Hepatocyte (in vitro differentiated cells): ENCODE measurements around the gene AP3B2. TPM values are rescaled to one million over a fixed set of nuclear protein-coding genes. Genes with fewer than 3 reads are reported as not detected.

Source experiments
- DNase-seq: peaks from one replicate; pipeline ENCODE4 v3.0.0-alpha.2; 2016; ENCODE audit warnings: low spot score
- H2AFZ ChIP-seq: fragments of 200-600 bp; sonication (generic); 2 replicates; pipeline ENCODE4 v1.6.0; 2016; ENCODE audit warnings: antibody characterized with exemption, mild to moderate bottlenecking
- H3K27ac ChIP-seq: fragments of 200-600 bp; sonication (generic); 2 replicates; pipeline ENCODE4 v1.5.1; 2016; ENCODE audit warnings: mild to moderate bottlenecking
- H3K27me3 ChIP-seq: fragments of 200-600 bp; sonication (generic); 2 replicates; pipeline ENCODE4 v1.6.1; 2016
- H3K36me3 ChIP-seq: fragments of 200-600 bp; sonication (generic); replicated peaks from 2 replicates; pipeline ENCODE4 v1.5.1; 2016; ENCODE audit warnings: low read depth; ENCODE audit not compliant: insufficient read depth
- H3K4me1 ChIP-seq: fragments of 200-600 bp; sonication (generic); 2 replicates; pipeline ENCODE4 v1.5.1; 2016; ENCODE audit warnings: mild to moderate bottlenecking, moderate library complexity; ENCODE audit not compliant: insufficient read depth
- H3K4me2 ChIP-seq: fragments of 200-600 bp; sonication (generic); 2 replicates; pipeline ENCODE4 v1.6.0; 2016
- H3K4me3 ChIP-seq: fragments of 200-600 bp; sonication (generic); 2 replicates; pipeline ENCODE4 v1.5.1; 2016; ENCODE audit warnings: mild to moderate bottlenecking
- H3K79me2 ChIP-seq: fragments of 200-600 bp; sonication (generic); 2 replicates; pipeline ENCODE4 v1.6.0; 2017; ENCODE audit warnings: mild to moderate bottlenecking
- H3K9me2 ChIP-seq: fragments of 200-600 bp; sonication (generic); replicated peaks from 2 replicates; pipeline ENCODE4 v1.6.0; 2017; ENCODE audit warnings: mild to moderate bottlenecking; ENCODE audit not compliant: insufficient read depth
- H3K9me3 ChIP-seq: fragments of 200-600 bp; sonication (generic); 2 replicates; pipeline ENCODE4 v1.5.1; 2016; ENCODE audit warnings: low read depth, mild to moderate bottlenecking
- H4K20me1 ChIP-seq: fragments of 200-600 bp; sonication (generic); 2 replicates; pipeline ENCODE4 v1.6.0; 2016; ENCODE audit warnings: mild to moderate bottlenecking; ENCODE audit not compliant: insufficient read depth, poor library complexity, severe bottlenecking
- EZH2 ChIP-seq: fragments of 200-600 bp; sonication (generic); IDR thresholded peaks from 2 replicates; pipeline ENCODE4 v1.6.1; 2016; ENCODE audit warnings: antibody characterized with exemption, mild to moderate bottlenecking, borderline replicate concordance
- EZH2phosphoT487 ChIP-seq: fragments of 200-600 bp; sonication (generic); IDR thresholded peaks from one replicate; pipeline ENCODE4 v1.6.1; 2018; ENCODE audit warnings: antibody characterized with exemption, mild to moderate bottlenecking, low read depth, moderate library complexity; ENCODE audit not compliant: unreplicated experiment, severe bottlenecking
- WGBS: methylation state at CpG from one replicate; pipeline ENCODE4 v1.1.6; 2016; ENCODE audit warnings: low lambda C conversion rate; ENCODE audit errors: missing lambda C conversion rate; 5-methylcytosine and 5-hydroxymethylcytosine counted together
- polyA plus RNA-seq: library from polyadenylated mRNA; unstranded; fragments of >200 nt; fragmentation: Nextera tagmentation; extraction: Ambion mirVana; gene quantifications from 2 replicates; pipeline ENCODE4 v1.2.1, GENCODE V29; 2016
- total RNA-seq: library from RNA; depleted of rRNA; stranded (reverse); fragments of >200 nt; gene quantifications from 2 replicates; pipeline ENCODE4 v1.2.3, GENCODE V29; 2014
- TF ChIP-seq, protein P1 (sequence below): fragments of 200-600 bp; sonication (generic); IDR thresholded peaks from 2 replicates; pipeline ENCODE4 v1.5.1; 2016; ENCODE audit warnings: antibody characterized with exemption, mild to moderate bottlenecking; ENCODE audit not compliant: poor library complexity

The AP3B2 gene
- total and polyA plus RNA-seq, 2 experiments from 2014 or later, result 2.3 to 2.9 TPM

DNA sequence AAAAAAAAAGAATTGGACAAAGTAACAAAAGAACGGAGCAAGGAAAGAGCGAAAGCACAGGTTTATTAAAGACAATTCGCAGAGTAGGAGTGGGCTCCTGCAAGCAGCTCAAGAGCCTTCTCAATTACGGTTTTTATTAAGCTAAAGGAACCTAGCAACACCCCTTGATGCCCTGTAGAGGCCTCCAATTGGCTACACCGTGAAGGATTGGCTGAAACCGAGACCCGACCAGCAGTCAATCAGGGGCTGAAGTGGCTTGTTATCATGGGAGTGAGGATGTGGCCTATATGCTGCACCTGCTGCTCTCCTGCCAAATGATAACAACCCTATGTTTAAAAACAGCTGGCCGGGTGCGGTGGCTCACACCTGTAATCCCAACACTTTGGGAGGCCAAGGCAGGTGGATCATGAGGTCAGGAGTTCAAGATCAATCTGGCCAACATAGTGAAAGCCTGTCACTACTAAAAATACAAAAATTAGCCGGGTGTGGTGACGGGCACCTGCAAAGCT lies 20.4 kb upstream of the AP3B2 start:
- no peaks in the 10 kb centered on the region for H3K36me3 ChIP-seq
- no peaks in the 10 kb centered on the region for H4K20me1 ChIP-seq
- H3K27ac ChIP-seq, result no peak overlapping the region
- H3K4me2 ChIP-seq, result no peak overlapping the region
- no peak for DNase-seq
- H2AFZ ChIP-seq, result no peak overlapping the region
- TF ChIP-seq, protein P1, sequence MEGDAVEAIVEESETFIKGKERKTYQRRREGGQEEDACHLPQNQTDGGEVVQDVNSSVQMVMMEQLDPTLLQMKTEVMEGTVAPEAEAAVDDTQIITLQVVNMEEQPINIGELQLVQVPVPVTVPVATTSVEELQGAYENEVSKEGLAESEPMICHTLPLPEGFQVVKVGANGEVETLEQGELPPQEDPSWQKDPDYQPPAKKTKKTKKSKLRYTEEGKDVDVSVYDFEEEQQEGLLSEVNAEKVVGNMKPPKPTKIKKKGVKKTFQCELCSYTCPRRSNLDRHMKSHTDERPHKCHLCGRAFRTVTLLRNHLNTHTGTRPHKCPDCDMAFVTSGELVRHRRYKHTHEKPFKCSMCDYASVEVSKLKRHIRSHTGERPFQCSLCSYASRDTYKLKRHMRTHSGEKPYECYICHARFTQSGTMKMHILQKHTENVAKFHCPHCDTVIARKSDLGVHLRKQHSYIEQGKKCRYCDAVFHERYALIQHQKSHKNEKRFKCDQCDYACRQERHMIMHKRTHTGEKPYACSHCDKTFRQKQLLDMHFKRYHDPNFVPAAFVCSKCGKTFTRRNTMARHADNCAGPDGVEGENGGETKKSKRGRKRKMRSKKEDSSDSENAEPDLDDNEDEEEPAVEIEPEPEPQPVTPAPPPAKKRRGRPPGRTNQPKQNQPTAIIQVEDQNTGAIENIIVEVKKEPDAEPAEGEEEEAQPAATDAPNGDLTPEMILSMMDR, result no peak
- TF ChIP-seq EZH2 (no peak), EZH2phosphoT487 (no peak)
- WGBS, result 91% methylated on average over 11 of the region's 11 CpGs
- no peaks in the 10 kb centered on the region for H3K9me3 ChIP-seq
- H3K4me3 ChIP-seq, result no peak overlapping the region
- no peaks in the 10 kb centered on the region for H3K9me2 ChIP-seq
- H3K79me2 ChIP-seq, result no peaks in the 10 kb centered on the region
- H3K27me3 ChIP-seq, result no peaks in the 10 kb centered on the region
- no peaks in the 10 kb centered on the region for H3K4me1 ChIP-seq

DNA sequence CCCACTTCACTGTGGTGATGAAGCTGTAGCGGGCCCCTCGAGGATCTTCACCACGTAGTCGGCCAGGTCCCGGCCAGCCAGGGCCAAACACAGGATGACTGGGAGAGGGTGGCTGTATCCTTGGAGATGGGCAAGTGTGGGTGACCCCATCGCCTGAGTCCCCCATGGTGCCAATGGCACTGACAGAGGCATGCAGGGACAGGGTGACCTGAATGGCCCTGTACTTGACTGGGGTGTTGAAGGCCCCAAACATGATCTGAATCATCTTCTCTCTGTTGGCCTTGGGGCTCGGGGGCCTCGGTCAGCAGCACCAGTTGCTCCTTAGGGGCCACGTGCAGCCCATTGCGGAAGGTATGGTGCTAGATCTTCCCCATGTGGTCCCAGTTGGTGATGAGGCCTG lies 17.1 kb upstream of the AP3B2 start:
- Histone ChIP-seq H3K4me3 (no peak overlapping the region), H2AFZ (no peak overlapping the region), H3K9me3 (no peaks in the 10 kb centered on the region), H4K20me1 (no peaks in the 10 kb centered on the region), H3K4me2 (no peak overlapping the region), H3K27me3 (no peaks in the 10 kb centered on the region), H3K9me2 (no peaks in the 10 kb centered on the region), H3K36me3 (no peaks in the 10 kb centered on the region), H3K27ac (no peak overlapping the region), H3K79me2 (no peaks in the 10 kb centered on the region), H3K4me1 (no peaks in the 10 kb centered on the region)
- TF ChIP-seq, protein P1, result no peak
- TF ChIP-seq EZH2, result no peak
- no peak for TF ChIP-seq EZH2phosphoT487
- no peak for DNase-seq
- WGBS, result 97% methylated on average over 10 of the region's 10 CpGs

- Histone ChIP-seq H3K27ac (no peak overlapping the region), H2AFZ (no peak overlapping the region), H3K9me2 (no peaks in the 10 kb centered on the region), H3K36me3 (no peaks in the 10 kb centered on the region), H3K79me2 (no peaks in the 10 kb centered on the region), H3K4me1 (peaks cover 3% of the 10 kb centered on the region), H3K27me3 (no peaks in the 10 kb centered on the region), H4K20me1 (no peaks in the 10 kb centered on the region), H3K9me3 (no peaks in the 10 kb centered on the region), H3K4me3 (no peak overlapping the region), H3K4me2 (no peak overlapping the region)
- WGBS, result 93% methylated on average over 4 of the region's 4 CpGs
- no peak for DNase-seq
- TF ChIP-seq EZH2phosphoT487 (no peak), EZH2 (no peak)
- TF ChIP-seq, protein P1, result no peak
Observed at GRCh38 chr15:82715003-82715402, 5.3 kb upstream of the AP3B2 start.

DNA sequence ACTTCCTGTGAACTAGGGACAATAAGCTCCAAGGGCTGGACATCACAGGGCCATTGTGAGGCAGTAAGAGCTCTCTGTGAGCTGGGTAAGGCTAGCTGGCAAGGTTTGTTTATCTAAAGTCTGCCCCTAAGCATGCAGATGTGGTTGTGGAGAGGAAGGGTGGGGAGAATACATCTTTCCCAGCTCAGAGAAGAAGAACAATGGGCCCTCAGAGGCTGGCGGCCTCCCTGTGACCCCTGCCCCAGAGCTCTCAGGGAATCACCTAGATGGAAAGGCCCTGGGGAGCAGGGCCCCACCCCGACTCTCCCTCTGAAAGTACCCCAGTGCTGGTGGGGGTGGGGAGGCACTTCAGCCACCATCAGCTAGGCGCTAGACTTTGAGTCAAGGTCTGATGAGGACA lies 4.3 kb upstream of the AP3B2 start:
- H4K20me1 ChIP-seq, result no peaks in the 10 kb centered on the region
- H3K9me3 ChIP-seq, result no peaks in the 10 kb centered on the region
- H3K27ac ChIP-seq, result no peak overlapping the region
- H3K4me1 ChIP-seq, result peaks cover 4% of the 10 kb centered on the region
- H3K4me2 ChIP-seq, result no peak overlapping the region
- no peak for TF ChIP-seq EZH2
- TF ChIP-seq EZH2phosphoT487, result no peak
- TF ChIP-seq, protein P1, result no peak
- no peak overlapping the region for H2AFZ ChIP-seq
- H3K79me2 ChIP-seq, result no peaks in the 10 kb centered on the region
- DNase-seq, result no peak
- no peaks in the 10 kb centered on the region for H3K9me2 ChIP-seq
- H3K36me3 ChIP-seq, result no peaks in the 10 kb centered on the region
- no peak overlapping the region for H3K4me3 ChIP-seq
- H3K27me3 ChIP-seq, result no peaks in the 10 kb centered on the region
- WGBS, result 87% methylated on average over 3 of the region's 3 CpGs
